Measurements from ENCODE around the gene ABCD1. TPM values are rescaled to one million over a fixed set of nuclear protein-coding genes. Genes with fewer than 3 reads are reported as not detected.

Gene ABCD1
- total RNA-seq, 4 donors from 2014 or later, result 18.4 to 36.2 (median 25.1) TPM

DNA sequence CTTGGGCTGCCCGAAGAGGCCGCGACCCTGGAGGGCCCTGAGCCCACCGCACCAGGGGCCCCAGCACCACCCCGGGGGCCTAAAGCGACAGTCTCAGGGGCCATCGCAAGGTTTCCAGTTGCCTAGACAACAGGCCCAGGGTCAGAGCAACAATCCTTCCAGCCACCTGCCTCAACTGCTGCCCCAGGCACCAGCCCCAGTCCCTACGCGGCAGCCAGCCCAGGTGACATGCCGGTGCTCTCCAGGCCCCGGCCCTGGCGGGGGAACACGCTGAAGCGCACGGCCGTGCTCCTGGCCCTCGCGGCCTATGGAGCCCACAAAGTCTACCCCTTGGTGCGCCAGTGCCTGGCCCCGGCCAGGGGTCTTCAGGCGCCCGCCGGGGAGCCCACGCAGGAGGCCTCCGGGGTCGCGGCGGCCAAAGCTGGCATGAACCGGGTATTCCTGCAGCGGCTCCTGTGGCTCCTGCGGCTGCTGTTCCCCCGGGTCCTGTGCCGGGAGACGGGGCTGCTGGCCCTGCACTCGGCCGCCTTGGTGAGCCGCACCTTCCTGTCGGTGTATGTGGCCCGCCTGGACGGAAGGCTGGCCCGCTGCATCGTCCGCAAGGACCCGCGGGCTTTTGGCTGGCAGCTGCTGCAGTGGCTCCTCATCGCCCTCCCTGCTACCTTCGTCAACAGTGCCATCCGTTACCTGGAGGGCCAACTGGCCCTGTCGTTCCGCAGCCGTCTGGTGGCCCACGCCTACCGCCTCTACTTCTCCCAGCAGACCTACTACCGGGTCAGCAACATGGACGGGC, 579 bp downstream of the ABCD1 start:
- peak overlapping the region; percentile 67 to 78 (median 72) for H3K4me3 ChIP-seq
- TF ChIP-seq, protein P1, sequence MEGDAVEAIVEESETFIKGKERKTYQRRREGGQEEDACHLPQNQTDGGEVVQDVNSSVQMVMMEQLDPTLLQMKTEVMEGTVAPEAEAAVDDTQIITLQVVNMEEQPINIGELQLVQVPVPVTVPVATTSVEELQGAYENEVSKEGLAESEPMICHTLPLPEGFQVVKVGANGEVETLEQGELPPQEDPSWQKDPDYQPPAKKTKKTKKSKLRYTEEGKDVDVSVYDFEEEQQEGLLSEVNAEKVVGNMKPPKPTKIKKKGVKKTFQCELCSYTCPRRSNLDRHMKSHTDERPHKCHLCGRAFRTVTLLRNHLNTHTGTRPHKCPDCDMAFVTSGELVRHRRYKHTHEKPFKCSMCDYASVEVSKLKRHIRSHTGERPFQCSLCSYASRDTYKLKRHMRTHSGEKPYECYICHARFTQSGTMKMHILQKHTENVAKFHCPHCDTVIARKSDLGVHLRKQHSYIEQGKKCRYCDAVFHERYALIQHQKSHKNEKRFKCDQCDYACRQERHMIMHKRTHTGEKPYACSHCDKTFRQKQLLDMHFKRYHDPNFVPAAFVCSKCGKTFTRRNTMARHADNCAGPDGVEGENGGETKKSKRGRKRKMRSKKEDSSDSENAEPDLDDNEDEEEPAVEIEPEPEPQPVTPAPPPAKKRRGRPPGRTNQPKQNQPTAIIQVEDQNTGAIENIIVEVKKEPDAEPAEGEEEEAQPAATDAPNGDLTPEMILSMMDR (IDR thresholded peaks at IDR 0.05), result no peak
- TF ChIP-seq POLR2AphosphoS5 (IDR thresholded peaks at IDR 0.05) (no peak), POLR2A (IDR thresholded peaks at IDR 0.05; ENCODE audit: low read depth) (no peak), EP300 (IDR thresholded peaks at IDR 0.05) (no peak)
- 84% methylated on average over 12 of the region's 55 CpGs for WGBS
- H3K36me3 ChIP-seq, result peaks cover 0 to 20% (median 9%) of the 10 kb centered on the region in 4 donors
- H3K4me1 ChIP-seq, result peaks cover 42 to 61% (median 59%) of the 10 kb centered on the region in 4 donors
- peak overlapping the region; percentile 84 to 92 (median 88) for H3K27ac ChIP-seq (replicated peaks in 1 of 4)
- no peaks in the 10 kb centered on the region for H3K9me3 ChIP-seq
- intact Hi-C loops (cut with DNase I), result no loop called here
- H3K27me3 ChIP-seq, result no peaks in the 10 kb centered on the region
- DNase-seq (ENCODE audit: extremely low spot score), result no peak

DNA sequence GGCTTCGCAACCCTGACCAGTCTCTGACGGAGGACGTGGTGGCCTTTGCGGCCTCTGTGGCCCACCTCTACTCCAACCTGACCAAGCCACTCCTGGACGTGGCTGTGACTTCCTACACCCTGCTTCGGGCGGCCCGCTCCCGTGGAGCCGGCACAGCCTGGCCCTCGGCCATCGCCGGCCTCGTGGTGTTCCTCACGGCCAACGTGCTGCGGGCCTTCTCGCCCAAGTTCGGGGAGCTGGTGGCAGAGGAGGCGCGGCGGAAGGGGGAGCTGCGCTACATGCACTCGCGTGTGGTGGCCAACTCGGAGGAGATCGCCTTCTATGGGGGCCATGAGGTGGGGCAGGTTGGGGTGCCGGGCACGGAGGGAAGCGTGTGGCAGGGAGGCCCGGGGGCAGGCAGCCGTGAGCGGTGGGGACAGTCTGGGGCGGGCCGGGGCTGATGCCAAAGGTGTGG, 1.2 kb downstream of the ABCD1 start:
- Histone ChIP-seq H3K9me3 (no peaks in the 10 kb centered on the region), H3K36me3 (peaks cover 0 to 16% (median 3%) of the 10 kb centered on the region in 4 donors), H3K27me3 (no peaks in the 10 kb centered on the region), H3K4me1 (peaks cover 42 to 61% (median 59%) of the 10 kb centered on the region in 4 donors), H3K27ac (replicated peaks in 1 of 4) (peak overlapping the region; percentile 84 to 92 (median 88)), H3K4me3 (peak overlapping the region; percentile 38 to 78 (median 70))
- WGBS, result 84% methylated on average over 16 of the region's 35 CpGs
- DNase-seq (ENCODE audit: extremely low spot score), result no peak
- TF ChIP-seq POLR2A (IDR thresholded peaks at IDR 0.05; ENCODE audit: low read depth) (no peak), POLR2AphosphoS5 (IDR thresholded peaks at IDR 0.05) (no peak), EP300 (IDR thresholded peaks at IDR 0.05) (no peak)
- TF ChIP-seq, protein P1 (IDR thresholded peaks at IDR 0.05), result no peak
- intact Hi-C loops (cut with DNase I), result no loop called here

DNA sequence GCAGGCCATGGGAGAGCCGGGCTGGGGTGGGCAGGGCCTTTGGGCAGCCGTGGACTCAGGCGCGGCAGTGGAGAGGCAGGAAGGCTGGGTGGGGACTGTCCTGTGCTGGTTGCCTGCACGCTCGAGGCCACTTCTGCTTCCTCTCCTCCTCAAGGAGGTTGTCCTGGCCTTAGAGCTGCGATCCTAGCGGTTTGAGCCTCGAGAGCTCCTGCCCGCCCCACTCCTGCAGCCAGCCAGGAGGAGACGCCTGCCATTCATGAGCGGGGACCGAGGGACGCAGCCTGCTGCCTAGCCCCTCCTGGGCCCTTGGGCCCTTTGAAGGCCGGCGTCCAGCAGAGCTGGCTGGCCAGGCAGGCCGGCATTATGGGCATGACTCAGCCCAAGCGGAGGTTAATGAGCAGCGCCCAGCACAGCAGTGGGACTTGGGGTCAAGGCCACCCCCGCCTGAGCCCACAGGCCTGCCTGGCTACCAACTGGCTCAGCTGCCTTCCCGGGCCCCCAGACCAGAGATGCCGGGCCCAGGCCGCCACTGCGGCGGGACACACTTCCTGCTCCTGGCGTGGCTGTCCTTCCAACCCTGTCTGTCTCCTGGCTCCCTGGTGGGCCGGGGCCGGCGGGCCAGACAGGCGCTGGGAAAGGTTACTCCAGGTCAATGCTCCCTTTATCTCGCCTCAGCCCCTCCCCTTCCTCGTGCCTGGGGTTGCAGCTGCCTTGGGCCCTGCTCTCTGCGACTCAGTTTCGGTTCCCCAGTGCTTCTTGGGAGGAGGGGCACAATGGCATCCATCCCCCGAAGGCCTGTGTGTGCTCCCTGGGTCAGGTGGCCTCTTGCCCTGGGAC, 1.8 kb downstream of the ABCD1 start:
- H3K4me1 ChIP-seq, result peaks cover 42 to 61% (median 59%) of the 10 kb centered on the region in 4 donors
- TF ChIP-seq, protein P1 (IDR thresholded peaks at IDR 0.05), result no peak
- TF ChIP-seq POLR2A (IDR thresholded peaks at IDR 0.05; ENCODE audit: low read depth) (no peak), EP300 (IDR thresholded peaks at IDR 0.05) (no peak), POLR2AphosphoS5 (IDR thresholded peaks at IDR 0.05) (no peak)
- intact Hi-C loops (cut with DNase I), result no loop called here
- H3K36me3 ChIP-seq, result peaks cover 0 to 14% (median 2%) of the 10 kb centered on the region in 4 donors
- peak; percentile 92 for DNase-seq (ENCODE audit: extremely low spot score)
- no peaks in the 10 kb centered on the region for H3K27me3 ChIP-seq
- peak overlapping the region; percentile 38 to 78 (median 70) for H3K4me3 ChIP-seq
- 47% methylated on average over 24 of the region's 35 CpGs for WGBS
- H3K9me3 ChIP-seq, result no peaks in the 10 kb centered on the region
- peak overlapping the region; percentile 84 to 92 (median 88) for H3K27ac ChIP-seq (replicated peaks in 1 of 4)

DNA sequence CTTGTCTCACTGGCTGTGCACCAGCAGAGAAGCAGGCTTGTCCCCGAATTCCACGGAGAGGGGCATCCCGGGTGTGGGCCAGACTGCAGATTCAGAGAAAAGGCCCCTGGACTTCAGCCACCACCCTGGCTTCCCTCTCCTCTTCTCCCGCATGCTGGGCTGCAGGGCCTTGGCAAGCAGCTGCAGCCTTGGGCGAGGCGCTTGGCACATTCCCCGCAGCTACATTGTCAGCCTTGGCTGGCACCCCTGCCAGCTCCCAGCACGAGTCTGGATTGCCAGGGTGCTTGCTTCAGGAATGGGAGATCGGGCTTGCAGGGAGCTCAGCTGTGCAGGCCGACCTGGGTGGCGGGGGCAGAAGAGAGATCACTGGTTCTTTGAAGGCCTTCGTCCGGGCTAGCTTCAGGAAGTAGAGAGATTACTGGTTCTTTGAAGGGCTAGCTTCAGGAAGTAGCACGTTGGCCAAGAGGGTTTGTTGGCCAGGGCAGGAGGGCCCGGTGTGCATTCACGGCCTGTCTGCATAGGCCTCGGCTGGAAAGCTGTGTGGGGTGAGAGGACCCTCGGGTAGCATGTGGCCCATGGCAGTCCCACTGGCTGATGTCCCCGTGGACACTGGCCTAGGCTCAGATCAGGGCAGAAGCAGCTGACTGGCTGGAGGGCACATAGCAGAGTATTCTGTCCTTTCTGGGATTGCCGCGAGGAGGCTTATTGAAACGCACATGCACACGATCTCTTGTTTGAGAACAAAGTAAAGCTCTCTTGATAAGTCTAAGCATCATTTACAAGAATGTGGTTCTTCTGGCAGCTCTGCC, 2.7 kb downstream of the ABCD1 start:
- peaks cover 0 to 6% (median 0%) of the 10 kb centered on the region in 4 donors for H3K9me3 ChIP-seq
- peak overlapping the region; percentile 38 to 78 (median 70) for H3K4me3 ChIP-seq
- no peak for DNase-seq (ENCODE audit: extremely low spot score)
- intact Hi-C loops (cut with DNase I), result no loop called here
- TF ChIP-seq POLR2A (IDR thresholded peaks at IDR 0.05; ENCODE audit: low read depth), result no peak
- no peak for TF ChIP-seq POLR2AphosphoS5 (IDR thresholded peaks at IDR 0.05)
- TF ChIP-seq EP300 (IDR thresholded peaks at IDR 0.05), result no peak
- TF ChIP-seq, protein P1 (IDR thresholded peaks at IDR 0.05), result no peak
- peak overlapping the region; percentile 84 to 92 (median 88) for H3K27ac ChIP-seq (replicated peaks in 1 of 4)
- 53% methylated on average over 19 of the region's 23 CpGs for WGBS
- no peaks in the 10 kb centered on the region for H3K27me3 ChIP-seq
- H3K4me1 ChIP-seq, result peaks cover 42 to 57% (median 55%) of the 10 kb centered on the region in 4 donors
- H3K36me3 ChIP-seq, result peaks cover 0 to 17% (median 5%) of the 10 kb centered on the region in 4 donors

Data from esophagus muscularis mucosa (tissue), 4 donors.